Sigmoid colon (tissue), 4 donors: ENCODE results near the gene IGF2BP2.

Experiments
- EP300 ChIP-seq, 4 donors: sonication (generic); formaldehyde crosslinking; IDR thresholded peaks; one replicate each; pipeline ENCODE4 v1.6.1; 2017; ENCODE audit warnings: antibody characterized with exemption in 4 of 4
- POLR2A ChIP-seq, 2 donors: fragments of 450-650 bp; IDR thresholded peaks; one replicate each; pipeline ENCODE4 v1.6.1; 2016; ENCODE audit warnings: antibody characterized with exemption in 2 of 2, mild to moderate bottlenecking in 2 of 2, moderate library complexity in 2 of 2
- POLR2AphosphoS5 ChIP-seq, 4 donors: sonication (generic); formaldehyde crosslinking; IDR thresholded peaks; one replicate each; pipeline ENCODE4 v1.6.1; 2017; ENCODE audit warnings: antibody characterized with exemption in 4 of 4
- TF ChIP-seq, protein P1 (sequence below), 4 experiments: fragments of 450-650 bp in 3 of 4; fragments of 200-600 bp in 1 of 4; IDR thresholded peaks; one replicate each; pipeline ENCODE4 v1.5.1; 2016 to 2019; ENCODE audit warnings: antibody characterized with exemption in 4 of 4, mild to moderate bottlenecking in 3 of 4, moderate library complexity in 2 of 4

DNA sequence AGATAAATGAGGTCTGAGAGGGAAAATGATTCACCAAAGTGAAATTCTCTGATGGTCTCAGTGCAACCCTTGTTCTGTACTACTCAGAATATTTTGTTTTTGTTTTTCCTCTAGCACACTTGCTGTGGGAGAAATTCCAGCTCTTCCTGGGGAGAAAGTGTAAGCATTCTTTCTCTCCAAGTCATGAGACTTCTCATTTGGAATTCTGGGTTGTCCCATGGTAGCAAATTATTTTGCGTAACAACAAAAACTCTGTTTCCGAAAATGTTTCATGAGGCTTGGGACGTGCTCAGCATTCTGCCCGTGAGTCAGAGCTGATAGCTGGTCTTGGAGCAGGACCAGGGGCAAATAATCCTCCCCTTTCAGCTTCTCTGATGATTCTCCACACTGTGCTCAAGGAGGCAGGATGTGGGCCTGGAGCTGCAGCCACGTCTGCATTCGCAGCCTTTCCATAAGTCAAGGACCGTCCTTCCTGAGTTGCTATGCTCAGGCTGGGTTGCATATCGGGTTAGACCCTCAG lies 168.5 kb downstream of the IGF2BP2 start:
- TF ChIP-seq, protein P1, sequence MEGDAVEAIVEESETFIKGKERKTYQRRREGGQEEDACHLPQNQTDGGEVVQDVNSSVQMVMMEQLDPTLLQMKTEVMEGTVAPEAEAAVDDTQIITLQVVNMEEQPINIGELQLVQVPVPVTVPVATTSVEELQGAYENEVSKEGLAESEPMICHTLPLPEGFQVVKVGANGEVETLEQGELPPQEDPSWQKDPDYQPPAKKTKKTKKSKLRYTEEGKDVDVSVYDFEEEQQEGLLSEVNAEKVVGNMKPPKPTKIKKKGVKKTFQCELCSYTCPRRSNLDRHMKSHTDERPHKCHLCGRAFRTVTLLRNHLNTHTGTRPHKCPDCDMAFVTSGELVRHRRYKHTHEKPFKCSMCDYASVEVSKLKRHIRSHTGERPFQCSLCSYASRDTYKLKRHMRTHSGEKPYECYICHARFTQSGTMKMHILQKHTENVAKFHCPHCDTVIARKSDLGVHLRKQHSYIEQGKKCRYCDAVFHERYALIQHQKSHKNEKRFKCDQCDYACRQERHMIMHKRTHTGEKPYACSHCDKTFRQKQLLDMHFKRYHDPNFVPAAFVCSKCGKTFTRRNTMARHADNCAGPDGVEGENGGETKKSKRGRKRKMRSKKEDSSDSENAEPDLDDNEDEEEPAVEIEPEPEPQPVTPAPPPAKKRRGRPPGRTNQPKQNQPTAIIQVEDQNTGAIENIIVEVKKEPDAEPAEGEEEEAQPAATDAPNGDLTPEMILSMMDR (IDR thresholded peaks at IDR 0.05) = no peak
- TF ChIP-seq EP300 (IDR thresholded peaks at IDR 0.05) (peak in 1 of 4 donors; percentile 62), POLR2AphosphoS5 (IDR thresholded peaks at IDR 0.05) (peak; percentile 42 to 79 (median 64)), POLR2A (IDR thresholded peaks at IDR 0.05) (no peak)
